ENCODE measurements around the gene TPST2.

The TPST2 gene

GRCh38 chr22:26589845-26590736 is at the start of gene TPST2:
TSS of gene TPST2 (minus strand) at chr22:26590132. CDS start at chr22:26541630, 48,502 bp downstream.
- DNase-seq (ENCODE audit: low spot score): peak; percentile 92
- in situ Hi-C loops (cut with MboI; ENCODE audit: low sequenced_read_pairs, unreplicated experiment): no loop called here
- no peak for TF ChIP-seq CTCF (IDR thresholded peaks at IDR 0.05; ENCODE audit: borderline replicate concordance, control extremely low read depth, extremely low read depth, insufficient read depth, missing control alignments)

GRCh38 chr22:26636296-26636695 is 46.4 kb upstream of the TPST2 start:
- in situ Hi-C loops (cut with MboI; ENCODE audit: low sequenced_read_pairs, unreplicated experiment): no loop called here
- no peak for TF ChIP-seq CTCF (IDR thresholded peaks at IDR 0.05; ENCODE audit: borderline replicate concordance, control extremely low read depth, extremely low read depth, insufficient read depth, missing control alignments)

GRCh38 chr22:26635117-26635516 is 45.2 kb upstream of the TPST2 start:
- DNase-seq (ENCODE audit: low spot score): no peak
- in situ Hi-C loops (cut with MboI; ENCODE audit: low sequenced_read_pairs, unreplicated experiment): no loop called here
- no peak for TF ChIP-seq CTCF (IDR thresholded peaks at IDR 0.05; ENCODE audit: borderline replicate concordance, control extremely low read depth, extremely low read depth, insufficient read depth, missing control alignments)

More at GRCh38 chr22:26636296-26636695, 46.4 kb upstream of the TPST2 start:
- DNase-seq (ENCODE audit: low spot score): no peak

GRCh38 chr22:26634189-26634588 is 44.3 kb upstream of the TPST2 start:
- TF ChIP-seq CTCF (IDR thresholded peaks at IDR 0.05; ENCODE audit: borderline replicate concordance, control extremely low read depth, extremely low read depth, insufficient read depth, missing control alignments): no peak
- no peak for DNase-seq (ENCODE audit: low spot score)
- in situ Hi-C loops (cut with MboI; ENCODE audit: low sequenced_read_pairs, unreplicated experiment): no loop called here

GRCh38 chr22:26632422-26633155 is 42.7 kb upstream of the TPST2 start:
- TF ChIP-seq CTCF (IDR thresholded peaks at IDR 0.05; ENCODE audit: borderline replicate concordance, control extremely low read depth, extremely low read depth, insufficient read depth, missing control alignments): no peak
- in situ Hi-C loops (cut with MboI; ENCODE audit: low sequenced_read_pairs, unreplicated experiment): no loop called here
- no peak for DNase-seq (ENCODE audit: low spot score)

- TF ChIP-seq CTCF (IDR thresholded peaks at IDR 0.05; ENCODE audit: borderline replicate concordance, control extremely low read depth, extremely low read depth, insufficient read depth, missing control alignments): no peak
These were observed 41.4 kb upstream of the TPST2 start for GRCh38 chr22:26631282-26631681.

More at GRCh38 chr22:26631282-26631681, 41.4 kb upstream of the TPST2 start:
- in situ Hi-C loops (cut with MboI; ENCODE audit: low sequenced_read_pairs, unreplicated experiment): no loop called here
- DNase-seq (ENCODE audit: low spot score): no peak
